ENCODE measurements around the gene SEPSECS.

- no peak for TF ChIP-seq POLR2A (IDR thresholded peaks at IDR 0.05)
- TF ChIP-seq, protein P1, sequence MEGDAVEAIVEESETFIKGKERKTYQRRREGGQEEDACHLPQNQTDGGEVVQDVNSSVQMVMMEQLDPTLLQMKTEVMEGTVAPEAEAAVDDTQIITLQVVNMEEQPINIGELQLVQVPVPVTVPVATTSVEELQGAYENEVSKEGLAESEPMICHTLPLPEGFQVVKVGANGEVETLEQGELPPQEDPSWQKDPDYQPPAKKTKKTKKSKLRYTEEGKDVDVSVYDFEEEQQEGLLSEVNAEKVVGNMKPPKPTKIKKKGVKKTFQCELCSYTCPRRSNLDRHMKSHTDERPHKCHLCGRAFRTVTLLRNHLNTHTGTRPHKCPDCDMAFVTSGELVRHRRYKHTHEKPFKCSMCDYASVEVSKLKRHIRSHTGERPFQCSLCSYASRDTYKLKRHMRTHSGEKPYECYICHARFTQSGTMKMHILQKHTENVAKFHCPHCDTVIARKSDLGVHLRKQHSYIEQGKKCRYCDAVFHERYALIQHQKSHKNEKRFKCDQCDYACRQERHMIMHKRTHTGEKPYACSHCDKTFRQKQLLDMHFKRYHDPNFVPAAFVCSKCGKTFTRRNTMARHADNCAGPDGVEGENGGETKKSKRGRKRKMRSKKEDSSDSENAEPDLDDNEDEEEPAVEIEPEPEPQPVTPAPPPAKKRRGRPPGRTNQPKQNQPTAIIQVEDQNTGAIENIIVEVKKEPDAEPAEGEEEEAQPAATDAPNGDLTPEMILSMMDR (IDR thresholded peaks at IDR 0.05), result no peak
Observed at GRCh38 chr4:25131381-25131780, 28.9 kb downstream of the SEPSECS start.
